OCI-LY7 (cell line): ENCODE data around the gene FAM171A1.

Source experiments
- EZH2phosphoT487 ChIP-seq: fragments of 200-600 bp; sonication (generic); IDR thresholded peaks from 2 replicates; pipeline ENCODE4 v1.6.1; 2018; ENCODE audit warnings: low read depth, borderline replicate concordance, mild to moderate bottlenecking, mixed run types, antibody characterized with exemption, low read length, moderate library complexity, mixed read lengths
- TF ChIP-seq, protein P1 (sequence below): fragments of 200-600 bp; sonication (generic); conservative IDR thresholded peaks from 2 replicates; pipeline ENCODE4 v1.5.1; 2014; ENCODE audit warnings: mild to moderate bottlenecking, antibody characterized with exemption, low read length, moderate library complexity, mixed read lengths

DNA sequence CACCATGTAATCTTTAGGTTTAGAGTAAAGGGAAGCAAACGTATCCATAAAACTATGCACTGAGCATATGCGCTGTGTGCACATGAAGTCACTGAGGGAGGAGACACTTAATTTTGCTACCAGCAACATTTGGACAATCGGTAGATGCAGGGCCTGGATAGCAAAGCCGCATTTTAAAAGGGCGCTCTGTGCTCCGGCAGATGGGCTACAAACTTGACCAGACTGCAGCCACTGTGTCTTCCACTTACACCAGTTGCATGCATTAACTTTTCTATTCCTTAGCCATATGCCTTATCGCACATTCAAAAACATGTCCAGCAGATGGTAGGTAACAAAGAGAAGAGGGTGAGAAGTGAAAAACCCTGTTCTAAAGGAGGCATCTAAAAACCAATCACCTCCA lies 18.3 kb downstream of the FAM171A1 start:
- TF ChIP-seq, protein P1, sequence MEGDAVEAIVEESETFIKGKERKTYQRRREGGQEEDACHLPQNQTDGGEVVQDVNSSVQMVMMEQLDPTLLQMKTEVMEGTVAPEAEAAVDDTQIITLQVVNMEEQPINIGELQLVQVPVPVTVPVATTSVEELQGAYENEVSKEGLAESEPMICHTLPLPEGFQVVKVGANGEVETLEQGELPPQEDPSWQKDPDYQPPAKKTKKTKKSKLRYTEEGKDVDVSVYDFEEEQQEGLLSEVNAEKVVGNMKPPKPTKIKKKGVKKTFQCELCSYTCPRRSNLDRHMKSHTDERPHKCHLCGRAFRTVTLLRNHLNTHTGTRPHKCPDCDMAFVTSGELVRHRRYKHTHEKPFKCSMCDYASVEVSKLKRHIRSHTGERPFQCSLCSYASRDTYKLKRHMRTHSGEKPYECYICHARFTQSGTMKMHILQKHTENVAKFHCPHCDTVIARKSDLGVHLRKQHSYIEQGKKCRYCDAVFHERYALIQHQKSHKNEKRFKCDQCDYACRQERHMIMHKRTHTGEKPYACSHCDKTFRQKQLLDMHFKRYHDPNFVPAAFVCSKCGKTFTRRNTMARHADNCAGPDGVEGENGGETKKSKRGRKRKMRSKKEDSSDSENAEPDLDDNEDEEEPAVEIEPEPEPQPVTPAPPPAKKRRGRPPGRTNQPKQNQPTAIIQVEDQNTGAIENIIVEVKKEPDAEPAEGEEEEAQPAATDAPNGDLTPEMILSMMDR = no peak
- TF ChIP-seq EZH2phosphoT487 = no peak
